ENCODE results near the gene FBXW4. TPM values are rescaled to one million over a fixed set of nuclear protein-coding genes. Genes with fewer than 3 reads are reported as not detected.

Gene FBXW4
- total RNA-seq, 1 experiment from 2014 or later = 38.2 TPM

GRCh38 chr10:101575580-101576210 lies 119.3 kb downstream of the FBXW4 start:
- Histone ChIP-seq H3K4me3 (no peak overlapping the region), H4K20me1 (ENCODE audit: insufficient read depth) (no peaks in the 10 kb centered on the region), H3K27ac (no peak overlapping the region), H3K79me2 (ENCODE audit: low read depth) (no peaks in the 10 kb centered on the region), H3K27me3 (ENCODE audit: insufficient read depth, low read depth) (no peaks in the 10 kb centered on the region), H3K4me1 (replicated peaks; ENCODE audit: insufficient read depth) (no peaks in the 10 kb centered on the region), H3K4me2 (no peak overlapping the region), H3K9me2 (ENCODE audit: insufficient read depth) (no peaks in the 10 kb centered on the region), H3K9me3 (ENCODE audit: insufficient read depth, low read depth) (no peaks in the 10 kb centered on the region), H2AFZ (no peak overlapping the region), H3F3A (ENCODE audit: insufficient read depth, low read depth) (no peaks in the 10 kb centered on the region), H3K36me3 (ENCODE audit: low read depth) (no peaks in the 10 kb centered on the region)
- ChIA-PET POLR2A (ENCODE audit: unreplicated experiment) (interaction anchor here (0.5 kb wide), 1 partner anchor 243 kb away, joined by 3 read pairs; no protein-coding TSS in a partner anchor), CTCF (interaction anchor here (0.6 to 0.7 kb wide), 3 partner anchors 206 to 1055 kb away, joined by 3 to 10 read pairs (median 7); no protein-coding TSS in a partner anchor)
- intact Hi-C loops (cut with micrococcal nuclease; ENCODE audit: unreplicated experiment) = loop anchor here (10.0 kb wide), 1 partner anchor 531 kb away; no protein-coding TSS in a partner anchor
- no TSS peak for BruUV-seq (replicated peaks)
- TF ChIP-seq CTCF (conservative IDR thresholded peaks at IDR 0.05) (no peak), EZH2 (IDR thresholded peaks at IDR 0.05; ENCODE audit: low read depth) (no peak)
- no peak for DNase-seq

- TF ChIP-seq CTCF (conservative IDR thresholded peaks at IDR 0.05) (no peak), EZH2 (IDR thresholded peaks at IDR 0.05; ENCODE audit: low read depth) (no peak)
- Histone ChIP-seq H3K9me2 (ENCODE audit: insufficient read depth) (no peaks in the 10 kb centered on the region), H3K27me3 (ENCODE audit: insufficient read depth, low read depth) (no peaks in the 10 kb centered on the region), H3K36me3 (ENCODE audit: low read depth) (no peaks in the 10 kb centered on the region), H3K4me1 (replicated peaks; ENCODE audit: insufficient read depth) (no peaks in the 10 kb centered on the region), H2AFZ (no peak overlapping the region), H3K27ac (no peak overlapping the region), H4K20me1 (ENCODE audit: insufficient read depth) (no peaks in the 10 kb centered on the region), H3K4me3 (no peak overlapping the region), H3K79me2 (ENCODE audit: low read depth) (no peaks in the 10 kb centered on the region), H3F3A (ENCODE audit: insufficient read depth, low read depth) (no peaks in the 10 kb centered on the region), H3K4me2 (no peak overlapping the region), H3K9me3 (ENCODE audit: insufficient read depth, low read depth) (no peaks in the 10 kb centered on the region)
- POLR2A ChIA-PET (ENCODE audit: unreplicated experiment) = no interaction called here
- no peak for DNase-seq
- intact Hi-C loops (cut with micrococcal nuclease; ENCODE audit: unreplicated experiment) = loop anchor here (10.0 kb wide), 1 partner anchor 530 kb away; no protein-coding TSS in a partner anchor
- BruUV-seq (replicated peaks) = no TSS peak
- CTCF ChIA-PET = no interaction called here
Observed at GRCh38 chr10:101575091-101575490, 119.9 kb downstream of the FBXW4 start.

- no peaks in the 10 kb centered on the region for H3K36me3 ChIP-seq (ENCODE audit: low read depth)
- no peaks in the 10 kb centered on the region for H3K79me2 ChIP-seq (ENCODE audit: low read depth)
- no peaks in the 10 kb centered on the region for H4K20me1 ChIP-seq (ENCODE audit: insufficient read depth)
- no TSS peak for BruUV-seq (replicated peaks)
- no peaks in the 10 kb centered on the region for H3K4me1 ChIP-seq (replicated peaks; ENCODE audit: insufficient read depth)
- H3K4me3 ChIP-seq = no peak overlapping the region
- H3K9me2 ChIP-seq (ENCODE audit: insufficient read depth) = no peaks in the 10 kb centered on the region
- no peaks in the 10 kb centered on the region for H3K27me3 ChIP-seq (ENCODE audit: insufficient read depth, low read depth)
- no peak overlapping the region for H3K4me2 ChIP-seq
- TF ChIP-seq CTCF (conservative IDR thresholded peaks at IDR 0.05) (no peak), EZH2 (IDR thresholded peaks at IDR 0.05; ENCODE audit: low read depth) (no peak)
- no peak overlapping the region for H3K27ac ChIP-seq
- H3K9me3 ChIP-seq (ENCODE audit: insufficient read depth, low read depth) = no peaks in the 10 kb centered on the region
- DNase-seq = no peak
- POLR2A ChIA-PET (ENCODE audit: unreplicated experiment) = no interaction called here
- intact Hi-C loops (cut with micrococcal nuclease; ENCODE audit: unreplicated experiment) = loop anchor here (5.0 to 10.0 kb wide), 2 partner anchors 272 to 529 kb away; no protein-coding TSS in a partner anchor
- H3F3A ChIP-seq (ENCODE audit: insufficient read depth, low read depth) = no peaks in the 10 kb centered on the region
- CTCF ChIA-PET = no interaction called here
- no peak overlapping the region for H2AFZ ChIP-seq
Observed at GRCh38 chr10:101573885-101574753, 120.9 kb downstream of the FBXW4 start.
